CD4-positive, alpha-beta T cell treated with Interleukin-4 for 1 hour (primary cell): ENCODE measurements around the gene SOWAHC.
"Not testable (repeated sequence)": the region's sequence is repeated elsewhere in the genome, so short reads cannot be mapped to it uniquely, and the experiment has no call there.

ENCODE experiments used
- DNase-seq, 2 donors: peaks; one replicate each; pipeline ENCODE4 v3.0.0-alpha.2; 2020 to 2022

SOWAHC gene

DNA sequence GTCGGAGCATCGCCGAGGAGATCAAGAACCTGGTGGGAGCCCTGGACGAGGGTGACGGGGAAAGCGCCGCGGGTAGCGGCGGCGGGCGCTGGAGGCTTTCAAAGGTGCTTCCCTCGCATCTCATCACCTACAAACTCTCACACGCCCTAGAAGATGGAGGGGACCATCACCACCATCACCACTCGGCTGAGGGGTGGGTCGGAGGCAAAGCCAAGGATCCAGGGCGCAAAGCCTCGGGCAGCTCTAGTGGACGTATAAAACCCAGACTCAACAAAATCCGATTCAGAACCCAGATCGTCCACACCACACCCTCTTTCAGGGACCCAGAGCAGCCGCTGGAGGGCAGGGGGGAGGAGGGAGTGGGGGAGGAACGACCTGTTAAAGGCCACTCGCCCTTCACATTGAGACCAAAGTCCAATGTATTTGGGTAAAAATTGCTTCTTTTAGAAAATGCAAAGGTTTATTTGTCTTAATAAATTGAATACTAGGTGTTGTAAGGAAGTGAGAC is 1.5 kb downstream of the SOWAHC start:
- DNase-seq = no peak

DNA sequence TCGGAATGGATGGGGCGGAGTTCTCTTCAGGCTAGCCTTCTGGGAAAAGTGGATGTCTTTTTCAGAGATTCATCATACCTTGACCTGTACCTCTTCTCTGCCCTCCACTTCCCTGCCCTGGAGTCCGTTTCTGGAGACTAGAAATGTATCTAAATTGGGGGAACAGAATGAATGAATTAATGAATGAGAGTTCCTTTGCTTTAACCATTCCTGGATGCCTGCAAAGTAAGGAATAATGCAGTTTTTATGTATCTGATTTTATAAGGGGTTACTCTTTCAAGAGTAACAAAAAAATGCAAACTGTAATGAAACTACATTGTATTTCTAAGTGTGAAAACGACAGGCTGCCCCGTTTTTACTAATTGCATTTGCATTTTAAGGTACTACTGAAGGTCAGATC is 2.0 kb downstream of the SOWAHC start:
- DNase-seq = no peak

DNA sequence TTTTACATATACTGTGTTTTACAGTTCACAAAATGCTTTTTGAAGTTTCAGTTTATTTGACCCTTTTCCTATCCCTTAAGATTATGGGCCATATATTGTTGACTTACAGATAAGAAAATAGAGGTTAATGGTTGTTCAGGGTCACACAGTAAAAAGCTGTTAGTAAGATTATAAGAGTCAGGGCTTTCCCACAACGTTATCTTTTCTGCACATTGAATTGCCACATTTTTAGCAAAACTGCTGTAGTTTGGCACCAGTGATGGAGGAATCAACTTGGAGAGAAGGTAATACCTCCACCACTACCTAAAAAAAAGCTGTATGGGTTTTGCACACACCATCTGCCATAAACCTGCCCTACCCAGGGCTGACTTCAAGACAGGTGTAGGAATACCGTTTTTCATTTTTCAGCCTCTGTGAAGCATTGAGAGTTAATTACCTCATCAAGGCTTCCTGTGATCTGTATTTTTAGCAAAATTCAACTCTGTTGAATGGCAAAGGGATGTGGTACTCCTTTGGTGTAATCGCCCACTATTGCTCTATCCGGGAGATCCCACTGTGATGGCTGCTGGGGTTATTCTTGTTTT is 5.0 kb downstream of the SOWAHC start:
- no peak for DNase-seq

DNA sequence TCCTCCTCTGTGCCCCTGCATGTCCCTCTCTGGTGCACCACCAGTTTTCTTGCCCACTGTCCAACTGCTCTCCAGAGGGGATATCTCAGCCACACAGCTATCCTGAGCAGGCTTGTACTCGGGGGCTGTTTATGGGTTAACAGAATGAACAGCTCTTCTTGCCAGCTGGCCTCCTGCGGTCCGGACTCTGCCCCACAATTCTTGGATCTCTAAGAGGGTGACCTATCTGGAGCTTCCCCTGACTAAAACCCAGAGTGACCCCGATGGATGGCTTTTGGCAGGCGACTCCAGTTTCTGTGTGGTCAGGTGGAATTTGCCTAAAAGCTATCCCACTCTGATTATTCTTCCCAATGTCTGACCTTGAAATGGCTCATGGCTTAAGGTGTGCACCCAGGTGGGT is 9.1 kb downstream of the SOWAHC start:
- no peak for DNase-seq

DNA sequence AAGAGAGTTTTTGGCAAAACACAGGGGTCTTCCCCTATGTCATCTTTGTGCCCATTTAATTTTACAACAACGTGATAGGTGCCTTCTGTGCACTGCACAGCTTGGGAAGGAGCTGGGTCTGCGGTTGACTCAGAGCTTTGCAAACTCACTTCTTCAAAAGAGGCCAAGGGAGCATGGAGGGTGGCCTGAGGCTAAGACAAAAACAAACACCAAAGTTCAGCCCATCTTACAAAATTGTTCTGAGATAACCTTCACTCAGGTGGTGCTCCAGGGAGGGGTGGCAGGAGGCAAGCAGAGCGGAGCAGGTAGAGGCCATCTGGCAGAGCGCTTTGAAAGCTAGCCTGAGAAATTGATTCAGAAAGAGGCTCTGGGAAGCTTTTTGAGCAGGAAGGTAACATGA is 9.8 kb downstream of the SOWAHC start:
- DNase-seq = no peak

DNA sequence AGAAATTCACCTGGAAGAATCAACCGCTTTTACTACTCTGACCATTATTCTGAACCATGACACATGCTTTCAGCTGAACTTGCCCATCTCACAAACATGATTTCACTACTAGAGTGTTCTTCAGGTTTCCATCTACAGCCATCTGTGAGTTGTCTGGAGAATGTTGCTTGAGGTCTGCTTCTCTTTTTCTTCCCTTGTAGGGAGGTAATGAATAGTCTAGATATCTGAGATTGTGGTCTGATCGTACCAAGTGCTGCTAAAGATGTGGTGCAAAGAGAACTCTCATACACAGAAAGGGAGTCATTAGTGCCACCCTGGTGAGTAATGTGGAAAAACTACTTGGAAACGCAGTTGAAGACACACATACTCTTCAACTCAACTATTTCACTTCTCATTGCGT is 10.2 kb downstream of the SOWAHC start:
- DNase-seq = no peak

DNA sequence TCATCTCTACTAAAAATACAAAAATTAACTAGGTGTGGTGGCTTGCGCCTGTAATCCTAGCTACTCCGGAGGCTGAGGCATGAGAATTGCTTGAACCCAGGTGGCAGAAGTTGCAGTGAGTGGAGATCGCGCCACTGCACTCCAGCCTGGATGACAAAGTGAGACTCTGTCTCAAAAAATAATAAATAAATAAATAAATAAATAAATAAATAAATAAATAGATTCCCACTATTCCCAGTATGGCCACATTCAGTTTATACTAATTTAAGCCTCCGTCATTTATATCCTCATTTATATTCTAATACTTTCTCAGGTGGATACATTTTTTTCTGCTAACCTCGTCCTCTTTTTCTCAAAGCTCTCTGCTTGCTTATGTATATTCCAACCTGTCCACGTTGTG is 14.2 kb downstream of the SOWAHC start:
- DNase-seq = not testable (repeated sequence)

DNA sequence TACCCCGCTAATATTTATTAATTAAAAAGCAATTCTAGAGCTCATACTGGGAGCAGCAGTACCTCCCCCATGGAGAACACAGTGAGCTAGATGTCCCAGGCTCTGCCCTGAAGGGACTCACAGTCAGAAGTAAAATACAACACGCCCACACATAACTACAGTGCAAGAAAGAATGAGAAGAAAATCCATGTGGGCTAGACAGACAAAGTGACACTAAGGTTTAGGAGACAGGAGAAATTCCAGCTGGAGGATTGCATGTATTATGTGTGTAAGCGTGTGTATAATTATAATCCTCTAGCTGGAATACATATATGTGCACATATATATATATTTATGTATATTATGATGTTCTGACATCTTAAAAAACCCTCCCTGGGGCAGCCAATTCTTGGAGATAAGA is 15.7 kb downstream of the SOWAHC start:
- DNase-seq = no peak

DNA sequence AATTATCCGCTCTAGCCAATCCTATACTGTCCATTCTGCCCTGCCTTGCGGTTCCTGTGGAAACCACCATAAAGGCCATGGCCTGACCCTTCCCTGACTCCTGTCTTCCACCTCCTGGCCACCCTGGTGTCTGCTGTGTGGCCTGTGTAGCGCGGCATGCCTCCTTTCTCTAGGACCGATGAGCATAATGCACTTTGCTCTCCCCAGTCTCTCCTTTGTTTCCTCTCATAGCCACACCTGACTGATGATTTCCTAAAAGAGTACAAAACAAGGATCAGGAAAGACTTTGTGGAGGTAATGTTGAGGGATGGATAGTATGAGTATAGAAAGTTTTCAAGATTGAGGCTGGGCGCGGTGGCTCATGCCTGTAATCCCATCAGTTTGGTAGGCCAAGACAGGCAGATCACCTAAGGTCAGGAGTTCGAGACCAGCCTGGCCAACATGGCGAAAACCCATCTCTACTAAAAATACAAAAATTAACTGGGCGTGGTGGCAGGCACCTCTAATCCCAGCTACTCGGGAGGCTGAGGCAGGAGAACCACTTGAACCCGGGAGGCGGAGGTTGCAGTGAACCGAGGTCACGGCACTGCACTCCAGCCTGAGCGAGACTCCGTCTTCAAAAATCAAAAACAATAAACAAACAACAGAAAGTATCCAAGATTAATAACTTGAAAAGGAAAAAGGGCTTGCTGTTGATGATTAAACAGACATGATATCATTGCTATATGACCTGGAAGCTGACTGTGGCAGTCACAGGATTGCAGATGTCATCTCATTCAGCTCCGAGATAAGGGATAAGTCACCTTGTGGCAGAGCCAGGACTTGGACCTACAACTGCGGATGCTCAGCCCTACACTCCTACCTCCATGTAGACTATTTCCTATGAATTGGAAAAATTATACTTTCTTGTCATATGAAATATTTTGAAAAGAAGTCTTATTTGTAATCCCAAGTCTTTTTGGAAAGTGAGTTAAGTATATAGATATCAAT is 16.6 kb downstream of the SOWAHC start:
- no peak for DNase-seq

DNA sequence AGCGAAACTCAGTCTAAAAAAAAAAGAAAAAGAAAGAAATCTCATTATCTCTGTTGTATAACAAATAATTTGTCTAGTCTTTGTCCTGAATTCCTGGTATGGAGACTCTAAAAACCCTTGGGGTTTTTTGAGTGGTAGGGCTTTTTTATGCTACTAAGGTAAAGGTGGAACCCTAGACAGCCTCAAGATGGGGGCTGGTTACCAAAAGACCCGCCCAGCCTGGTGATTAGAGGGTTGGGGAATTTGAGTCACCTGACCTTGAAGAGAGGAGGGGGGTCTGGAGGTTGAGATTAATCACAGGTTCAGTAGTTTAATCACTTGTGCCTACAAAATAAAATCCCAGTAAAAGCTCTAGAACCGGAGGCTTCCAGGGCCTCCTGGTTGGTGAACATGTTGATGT is 17.6 kb downstream of the SOWAHC start:
- no peak for DNase-seq

DNA sequence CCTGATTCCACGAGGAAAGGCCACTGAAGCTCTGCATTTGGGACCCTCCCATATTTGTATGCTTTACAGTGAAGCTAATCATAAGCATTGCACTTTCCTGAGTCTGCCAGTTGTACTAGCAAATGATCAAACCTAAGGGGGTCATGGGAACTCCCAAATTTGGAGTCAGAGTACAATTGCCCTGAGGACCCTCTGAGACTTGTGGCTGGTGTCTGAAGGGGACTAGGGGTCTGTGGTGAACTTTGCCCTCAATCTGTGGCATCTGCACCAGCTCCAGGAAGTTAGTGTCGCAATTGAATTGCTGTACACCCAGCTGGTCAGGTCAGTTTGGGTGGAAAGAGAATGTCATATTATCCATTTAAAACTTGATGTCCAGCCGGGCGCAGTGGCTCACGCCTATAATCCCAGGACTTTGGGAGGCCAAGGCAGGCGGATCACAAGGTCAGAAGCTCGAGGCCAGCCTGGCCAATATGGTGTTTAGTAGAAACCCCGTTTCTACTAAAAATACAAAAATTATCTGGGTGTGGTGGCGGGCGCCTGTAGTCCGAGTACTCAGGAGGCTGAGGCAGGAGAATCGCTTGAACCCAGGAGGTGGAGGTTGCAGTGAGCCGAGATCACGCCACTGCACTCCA is 18.1 kb downstream of the SOWAHC start:
- DNase-seq = no peak

DNA sequence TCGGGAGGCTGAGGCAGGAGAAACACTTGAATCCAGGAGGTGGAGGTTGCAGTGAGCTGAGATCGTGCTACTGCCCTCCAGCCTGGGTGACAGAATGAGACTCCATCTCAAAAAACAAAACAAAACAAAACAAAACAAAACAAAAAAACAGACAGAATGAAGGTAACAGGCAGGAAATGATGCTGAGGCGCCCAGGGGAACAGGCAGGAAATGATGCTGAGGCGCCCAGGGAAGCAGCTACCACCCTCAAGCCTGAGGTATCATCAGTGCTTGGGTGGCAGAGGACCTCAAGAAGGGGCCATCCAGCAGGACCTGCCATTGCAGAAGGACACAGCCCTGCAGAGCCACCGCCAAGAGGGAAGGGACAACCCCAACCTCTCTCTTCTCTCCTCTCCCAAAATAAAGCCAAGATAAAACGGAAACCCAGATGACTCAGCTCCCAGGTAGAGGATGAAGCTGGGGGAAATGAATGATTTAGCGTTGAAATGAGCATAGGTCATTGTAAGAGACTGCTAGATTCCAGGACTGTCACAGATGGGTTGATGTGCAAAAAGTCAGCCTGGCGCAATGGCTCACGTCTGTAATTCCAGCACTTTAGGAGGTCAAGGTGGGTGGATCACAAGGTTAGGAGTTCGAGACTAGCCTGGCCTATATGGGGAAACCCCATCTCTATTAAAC is 19.3 kb downstream of the SOWAHC start:
- no peak for DNase-seq

DNA sequence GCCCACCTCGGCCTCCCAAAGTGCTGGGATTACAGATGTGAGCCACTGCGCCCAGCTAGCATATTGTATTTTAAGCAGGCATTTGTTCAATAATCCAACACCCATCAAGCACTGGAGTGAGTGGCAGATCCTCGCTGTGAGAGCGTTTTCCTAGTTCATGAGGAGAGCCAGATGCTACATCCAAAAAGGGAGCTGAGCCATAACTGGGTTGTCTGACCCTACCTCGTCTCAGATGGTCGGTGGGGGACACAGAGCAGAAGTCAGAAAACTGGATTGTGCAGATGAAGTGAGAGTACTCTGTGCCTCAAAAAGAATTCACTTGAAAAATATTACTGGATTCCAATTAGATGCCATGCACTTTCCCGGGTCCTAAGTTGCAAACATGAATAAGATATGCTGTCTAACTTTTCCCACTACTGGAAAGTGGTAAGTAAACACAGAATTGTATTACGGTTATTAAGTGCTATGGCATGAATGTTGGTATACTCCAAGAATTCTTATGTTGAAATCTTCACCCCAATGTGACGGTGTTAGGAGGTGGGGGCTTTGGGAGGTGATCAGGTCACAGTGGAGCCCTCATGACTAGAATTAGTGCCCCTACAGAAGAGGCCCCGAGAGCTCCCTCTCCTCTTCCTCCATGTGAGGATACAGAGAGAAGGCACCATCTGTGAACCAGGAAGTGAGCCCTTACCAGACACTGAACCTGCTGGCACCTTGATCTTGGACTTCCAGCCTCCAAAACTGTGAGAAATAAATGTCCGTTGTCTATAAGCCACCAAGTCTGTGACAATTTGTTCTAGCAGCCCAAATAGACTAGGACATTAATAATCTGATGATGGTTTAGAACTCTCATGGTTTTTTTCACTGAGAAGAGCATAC is 21.5 kb downstream of the SOWAHC start:
- DNase-seq = no peak

DNA sequence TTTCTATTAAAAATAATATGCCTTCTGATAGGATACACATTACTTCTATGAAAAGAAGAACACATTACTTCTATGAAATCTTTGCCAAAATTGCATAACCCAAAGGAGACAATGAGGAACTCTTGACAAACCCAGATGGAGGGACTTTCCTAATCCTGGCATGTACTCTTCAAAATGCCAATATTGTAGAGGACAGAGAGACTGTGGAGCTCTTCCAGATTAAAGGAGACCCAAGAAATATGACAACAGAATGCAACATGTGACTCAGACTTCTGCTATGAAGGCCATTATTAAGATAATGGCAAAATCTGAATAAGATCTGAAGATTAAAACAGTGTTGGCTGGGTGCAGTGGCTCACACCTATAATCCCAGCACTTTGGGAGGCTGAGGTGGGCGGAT is 22.2 kb downstream of the SOWAHC start:
- DNase-seq = no peak

DNA sequence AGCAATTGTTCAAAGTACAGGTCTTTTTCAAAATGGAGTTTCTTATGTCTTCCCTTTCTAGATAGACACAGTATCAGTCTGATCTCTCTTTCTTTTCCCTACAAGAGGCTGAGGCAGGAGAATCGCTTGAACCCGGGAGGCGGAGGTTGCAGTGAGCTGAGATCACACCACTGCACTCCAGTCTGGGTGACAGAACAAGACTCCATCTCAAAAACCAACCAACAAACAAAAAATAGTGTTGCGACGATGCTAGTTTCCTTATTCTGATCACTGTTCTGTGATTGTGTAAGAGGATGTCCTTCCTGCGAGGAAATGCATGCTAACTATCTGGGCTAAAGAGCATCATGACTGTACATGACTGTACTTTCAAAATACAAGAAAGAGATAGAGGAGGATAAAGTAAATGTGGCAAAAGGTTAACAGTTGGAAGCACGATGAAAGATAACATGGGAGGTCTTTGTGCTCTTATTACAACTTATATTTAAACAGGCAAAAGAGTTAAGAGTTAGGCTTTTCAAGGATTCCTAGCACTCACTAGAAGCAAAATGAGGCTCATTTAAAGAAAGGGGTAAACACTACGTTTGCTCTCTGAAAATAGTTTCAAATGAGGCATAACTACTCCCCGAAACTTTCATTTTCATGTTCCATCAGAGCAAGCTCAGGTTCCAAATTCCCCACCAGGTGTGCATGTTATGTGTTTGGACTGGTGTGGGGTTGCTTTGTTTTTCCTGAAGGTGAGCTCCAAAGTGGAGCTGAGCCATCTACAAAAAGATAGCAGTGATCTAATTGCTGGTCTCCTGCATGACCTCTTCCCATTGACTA is 23.8 kb downstream of the SOWAHC start:
- DNase-seq = peak in 1 of 2 donors; percentile 5

DNA sequence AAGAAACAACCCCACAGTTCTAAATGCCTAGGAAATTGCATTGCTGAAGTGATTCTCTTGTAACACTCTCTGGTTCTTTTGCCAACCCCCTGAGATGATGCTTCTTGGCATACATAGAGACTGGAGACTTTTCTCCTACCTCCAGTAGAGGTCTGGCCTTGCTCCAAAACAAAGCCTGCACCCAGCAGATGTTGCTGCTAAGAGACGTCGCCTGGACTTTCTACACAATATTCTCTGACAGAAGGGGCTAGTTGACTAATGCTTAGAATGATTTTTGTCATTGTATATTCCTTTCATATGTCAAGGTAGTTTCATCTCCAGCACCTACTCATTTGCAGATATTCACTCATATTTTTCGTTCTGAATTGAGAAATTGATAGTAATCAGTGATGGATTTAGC is 24.6 kb downstream of the SOWAHC start:
- DNase-seq = no peak

DNA sequence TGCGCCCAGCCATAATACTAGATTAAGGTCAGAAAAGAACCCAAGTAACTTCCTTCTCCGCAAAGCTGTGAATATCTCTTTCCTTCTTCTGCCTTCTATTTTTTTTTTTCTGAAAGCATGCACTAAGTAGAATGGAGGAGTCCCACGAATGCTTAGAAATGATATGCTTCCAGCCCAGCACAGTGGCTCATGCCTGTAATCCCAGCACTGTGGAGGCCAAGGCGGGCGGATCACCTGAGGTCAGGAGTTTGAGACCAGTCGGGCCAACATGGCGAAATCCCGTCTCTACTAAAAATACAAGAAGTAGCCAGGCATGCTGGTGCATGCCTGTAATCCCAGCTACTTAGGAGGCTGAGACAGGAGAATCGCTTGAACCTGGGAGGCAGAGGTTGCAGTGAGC is 25.8 kb downstream of the SOWAHC start:
- DNase-seq = not testable (repeated sequence)

DNA sequence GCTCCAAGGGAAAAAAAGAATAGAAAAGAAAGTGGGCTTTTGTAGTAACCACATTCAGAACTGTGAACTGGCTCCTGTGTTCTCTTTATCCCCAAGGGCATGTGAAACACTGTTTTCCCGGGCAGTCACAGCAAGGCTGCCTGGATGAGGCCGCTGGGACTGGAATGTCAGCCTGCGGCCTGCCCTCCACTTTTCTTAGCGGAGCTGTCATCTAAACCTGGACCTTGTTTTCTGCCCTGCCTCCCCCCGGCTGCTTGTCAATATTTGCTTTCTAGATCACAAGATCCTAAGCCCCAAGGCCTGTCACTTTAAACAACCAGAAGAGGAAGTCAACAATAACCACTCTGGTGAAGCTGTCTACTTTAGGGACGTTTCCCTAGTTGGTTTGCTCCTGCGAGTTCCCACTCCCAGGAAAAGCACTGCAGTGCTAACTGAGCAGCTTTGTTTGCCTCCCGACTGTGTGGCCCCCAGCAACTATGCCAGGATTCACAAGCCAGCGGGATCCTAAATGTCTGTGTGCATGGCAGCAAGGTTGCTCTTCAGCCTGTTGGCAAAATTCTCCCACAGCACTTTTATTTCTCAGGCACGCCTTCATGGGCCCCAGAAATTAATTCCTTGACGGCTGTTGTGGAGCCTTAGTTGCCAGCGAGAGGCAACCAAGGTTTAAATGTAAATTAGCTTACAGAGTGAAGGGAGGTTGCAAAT is 30.6 kb downstream of the SOWAHC start:
- DNase-seq = no peak

DNA sequence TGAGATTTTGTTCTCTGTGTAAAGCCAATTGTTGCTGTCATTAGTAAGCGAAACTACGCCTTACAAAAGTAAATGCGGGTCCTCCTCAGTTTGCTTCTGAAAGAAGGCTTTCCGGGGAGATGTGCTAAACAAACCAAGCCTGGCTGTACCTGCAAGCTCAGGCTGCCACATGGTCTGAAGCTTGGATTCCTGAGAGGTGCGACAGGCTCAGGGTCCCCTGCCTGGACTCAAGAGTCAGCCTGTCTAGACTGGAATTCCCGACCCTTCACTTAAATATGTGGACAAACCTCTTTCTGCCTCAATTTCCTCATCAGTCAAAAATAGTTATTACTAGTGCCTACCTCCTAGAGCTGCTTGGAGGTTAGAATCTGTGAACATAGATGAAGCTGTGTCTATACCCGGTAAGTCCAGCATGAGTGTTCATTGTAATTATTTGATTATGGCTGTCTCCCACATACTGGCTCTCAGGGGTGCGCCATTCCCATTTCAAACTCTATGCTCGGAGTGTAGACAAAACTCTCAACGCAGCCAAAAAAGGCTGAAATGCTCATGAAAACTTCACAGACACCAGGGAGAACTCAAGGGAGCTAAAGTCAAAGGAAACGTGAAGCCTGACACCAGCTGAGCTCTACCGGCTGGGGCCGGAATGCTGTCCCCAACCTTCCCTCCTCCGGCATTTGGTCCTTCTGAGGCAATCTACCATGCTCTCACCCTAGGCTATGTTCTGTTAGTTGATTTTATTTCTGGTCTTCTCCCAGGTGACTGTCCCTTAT is 31.4 kb downstream of the SOWAHC start:
- no peak for DNase-seq

DNA sequence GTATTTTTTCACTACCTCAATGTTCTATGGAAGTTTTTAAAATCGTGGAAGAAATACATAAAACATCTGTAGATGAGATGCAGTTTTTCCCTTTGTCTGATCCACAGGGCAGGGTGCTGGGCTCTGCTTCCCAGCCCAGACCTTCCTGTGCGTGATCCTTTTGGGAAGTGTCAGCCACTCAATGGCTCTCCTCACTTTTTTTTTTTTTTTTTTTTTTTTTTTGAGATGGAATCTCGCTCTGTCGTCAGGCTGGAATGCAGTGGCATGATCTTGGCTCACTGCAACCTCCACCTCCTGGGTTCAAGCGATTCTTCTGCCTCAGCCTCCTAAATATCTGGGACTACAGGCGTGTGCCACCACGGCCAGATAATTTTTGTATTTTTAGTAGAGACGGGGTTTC is 32.8 kb downstream of the SOWAHC start:
- DNase-seq = no peak
